Heart right ventricle (tissue), 16 donors: Measurements from ENCODE around the gene NUP214. TPM values are rescaled to one million over a fixed set of nuclear protein-coding genes. Genes with fewer than 3 reads are reported as not detected.
"Not testable (repeated sequence)": the region's sequence is repeated elsewhere in the genome, so short reads cannot be mapped to it uniquely, and the experiment has no call there.

Experiments
- ATAC-seq, 8 donors: fragments of 200-7000 bp; cut with Tn5 transposase; one replicate each; pipeline ENCODE4 v1.9.1; 2020; ENCODE audit warnings: mild to moderate bottlenecking in 8 of 8, moderate library complexity in 8 of 8, moderate number of reproducible peaks in 1 of 8
- DNase-seq, 2 donors: peaks; one replicate each; pipeline ENCODE4 v3.0.0-alpha.2; 2020
- H3K27ac ChIP-seq, 10 donors: fragments of 200-600 bp; sonication (generic) in 2 of 10; one replicate each; pipeline versions ENCODE4 v1.5.0 to v1.8.0; 2020 to 2022; ENCODE audit warnings: mild to moderate bottlenecking in 3 of 10
- H3K27me3 ChIP-seq, 7 donors: fragments of 200-600 bp; one replicate each; pipeline ENCODE4 v1.8.0; 2021 to 2022; ENCODE audit warnings: mild to moderate bottlenecking in 2 of 7
- H3K36me3 ChIP-seq, 9 donors: fragments of 200-600 bp; sonication (generic) in 1 of 9; one replicate each; pipeline versions ENCODE4 v1.5.0 to v1.8.0; 2020 to 2022; ENCODE audit warnings: mild to moderate bottlenecking in 2 of 9
- H3K4me1 ChIP-seq, 9 donors: fragments of 200-600 bp; sonication (generic) in 1 of 9; one replicate each; pipeline versions ENCODE4 v1.5.0 to v1.8.0; 2020 to 2022; ENCODE audit warnings: mild to moderate bottlenecking in 4 of 9
- H3K4me3 ChIP-seq, 10 donors: fragments of 200-600 bp; sonication (generic) in 2 of 10; one replicate each; pipeline versions ENCODE4 v1.5.0 to v1.8.0; 2020 to 2022; ENCODE audit warnings: mild to moderate bottlenecking in 7 of 10, moderate library complexity in 2 of 10
- H3K9me3 ChIP-seq, 11 donors: fragments of 200-600 bp in 10 of 11; sonication (generic) in 2 of 11; one replicate each; pipeline versions ENCODE4 v1.5.0 to v1.8.0; 2013 to 2022; ENCODE audit warnings: mild to moderate bottlenecking in 2 of 11, control low read depth in 1 of 11, moderate library complexity in 1 of 11
- WGBS, 2 donors: extraction: QIAGEN DNeasy Blood & Tissue Kit; methylation state at CpG; one replicate each; pipeline ENCODE4 v1.1.7; 2013; ENCODE audit warnings: inconsistent platforms in 1 of 2; 5-methylcytosine and 5-hydroxymethylcytosine counted together
- intact Hi-C, 10 donors: fragments of 100-400 bp; cut with DNase I; formaldehyde crosslinking; loops; one replicate each; pipeline versions ENCODE4 v1.11.1 to v1.14.2; 2022
- polyA plus RNA-seq, 2 donors: library from polyadenylated mRNA; stranded (reverse); fragments of 200-250 nt; gene quantifications; one replicate each; pipeline ENCODE4 v1.2.3, GENCODE V29; 2013
- total RNA-seq, 10 donors: library from RNA; stranded (reverse); fragmentation: NEBNext Ultra II Directional in 3 of 10; extraction: Animal tissue kit (Norgen Biotek cat#: 25700) in 3 of 10; gene quantifications; one replicate each; pipeline versions ENCODE4 v1.2.1 to v1.2.4, GENCODE V29; 2021 to 2023
- TF ChIP-seq, protein P1 (sequence below), 9 donors: fragments of 200-600 bp; sonication (generic) in 2 of 9; IDR thresholded peaks; one replicate each; pipeline versions ENCODE4 v1.5.0 to v1.8.0; 2021 to 2022; ENCODE audit warnings: antibody characterized with exemption in 9 of 9, mild to moderate bottlenecking in 5 of 9, moderate library complexity in 1 of 9
- donor health status: Arrhythmogenic right ventricular cardiomyopathy.
- donor health status: ischemic (EF 13 %, LVEDD 7.1; RV severe dilation, severe dysfunction).
- donor health status: healthy with polysubstance abuse.
- donor health status: DM: no; HTN: yes; CAD: no.
- donor health status: DM: no; HTN: no; CAD: no.
- donor health status: ischemic (EF 25% LVEDD 6.9; RV normal size, moderate dysfunction).
- donor health status: ischemic (EF 25% LVEDD 5.7; RV mildly dilated, moderate dysfunction).
- donor health status: healthy.
- donor health status: DM: yes; HTN: yes; CAD: no.
- donor health status: Ischemic cardiomyopathy.
- donor health status: ischemic (EF 35%, LVEDD 5.7; RV mildly dilated, moderate dysfunction).
- donor health status: nonischemic (EF 11% LVEDD 7.7; RV severe dilation, severe dysfunction).
- donor health status: DM: yes; HTN: yes; CAD: no.
- donor health status: PGD.
- donor health status: ischemic (EF 29% LVEDD 5.4; RV normal size, mild dysfunction).
- donor health status: nonischemic (EF 23%, LVEDD 6.1; RV moderate dilation, normal function).

Gene NUP214
- total and polyA plus RNA-seq, 12 donors, result 13.8 to 27.1 (median 22.9) TPM

DNA sequence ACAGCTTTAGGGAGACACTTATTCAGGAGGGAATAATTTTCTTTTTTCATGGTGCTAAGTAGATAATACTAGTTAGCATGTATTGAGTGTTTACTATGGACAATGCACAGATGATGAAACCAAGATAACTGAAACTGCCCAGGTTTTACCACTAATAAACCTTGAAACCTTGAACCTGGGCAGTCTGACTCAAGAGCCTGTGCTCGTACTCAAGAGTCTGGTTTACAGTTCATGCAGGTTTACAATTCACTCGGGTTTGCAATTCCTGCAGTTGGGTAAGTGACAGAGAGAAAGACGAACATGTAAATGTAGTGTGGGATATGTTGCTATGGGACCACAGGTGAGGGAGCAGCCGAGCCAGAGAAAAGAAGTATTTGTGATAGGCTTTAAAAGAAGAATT lies 28.2 kb downstream of the NUP214 start:
- ATAC-seq, result no peak
- Histone ChIP-seq H3K4me3 (no peak overlapping the region), H3K36me3 (peaks cover 0 to 100% (median 77%) of the 10 kb centered on the region in 9 donors), H3K4me1 (no peaks in the 10 kb centered on the region), H3K9me3 (no peaks in the 10 kb centered on the region), H3K27me3 (no peaks in the 10 kb centered on the region), H3K27ac (no peak overlapping the region)
- DNase-seq, result no peak
- WGBS, 2 donors, result 93 to 95% methylated on average over 4 of the region's 4 CpGs
- TF ChIP-seq, protein P1, sequence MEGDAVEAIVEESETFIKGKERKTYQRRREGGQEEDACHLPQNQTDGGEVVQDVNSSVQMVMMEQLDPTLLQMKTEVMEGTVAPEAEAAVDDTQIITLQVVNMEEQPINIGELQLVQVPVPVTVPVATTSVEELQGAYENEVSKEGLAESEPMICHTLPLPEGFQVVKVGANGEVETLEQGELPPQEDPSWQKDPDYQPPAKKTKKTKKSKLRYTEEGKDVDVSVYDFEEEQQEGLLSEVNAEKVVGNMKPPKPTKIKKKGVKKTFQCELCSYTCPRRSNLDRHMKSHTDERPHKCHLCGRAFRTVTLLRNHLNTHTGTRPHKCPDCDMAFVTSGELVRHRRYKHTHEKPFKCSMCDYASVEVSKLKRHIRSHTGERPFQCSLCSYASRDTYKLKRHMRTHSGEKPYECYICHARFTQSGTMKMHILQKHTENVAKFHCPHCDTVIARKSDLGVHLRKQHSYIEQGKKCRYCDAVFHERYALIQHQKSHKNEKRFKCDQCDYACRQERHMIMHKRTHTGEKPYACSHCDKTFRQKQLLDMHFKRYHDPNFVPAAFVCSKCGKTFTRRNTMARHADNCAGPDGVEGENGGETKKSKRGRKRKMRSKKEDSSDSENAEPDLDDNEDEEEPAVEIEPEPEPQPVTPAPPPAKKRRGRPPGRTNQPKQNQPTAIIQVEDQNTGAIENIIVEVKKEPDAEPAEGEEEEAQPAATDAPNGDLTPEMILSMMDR (IDR thresholded peaks at IDR 0.05), result no peak
- intact Hi-C loops, result no loop called here

DNA sequence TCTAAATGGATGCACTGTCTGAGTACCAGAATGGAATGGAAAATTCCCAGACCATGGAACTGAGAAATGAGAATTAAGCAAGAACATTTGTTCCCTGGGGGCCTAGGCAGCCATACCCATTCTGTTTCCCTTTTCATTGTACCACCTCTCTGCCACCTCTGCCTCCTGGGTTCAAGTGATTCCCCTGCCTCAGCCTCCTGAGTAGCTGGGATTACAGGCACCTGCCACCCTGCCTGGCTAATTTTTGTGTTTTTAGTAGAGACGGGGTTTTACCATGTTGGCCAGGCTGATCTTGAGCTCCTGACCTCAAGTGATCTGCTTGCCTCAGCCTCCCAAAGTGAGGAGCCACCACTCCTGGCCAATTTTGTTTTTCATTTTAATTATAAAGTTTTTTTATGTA lies 33.3 kb downstream of the NUP214 start:
- H3K36me3 ChIP-seq, result peaks cover 0 to 100% (median 64%) of the 10 kb centered on the region in 9 donors
- H3K27me3 ChIP-seq, H3K4me3 ChIP-seq, H3K9me3 ChIP-seq, H3K4me1 ChIP-seq, intact Hi-C loops, ATAC-seq, DNase-seq, H3K27ac ChIP-seq: not testable (repeated sequence)
- 94 to 100% methylated on average over 1 of the region's 1 CpG for WGBS, 2 donors

- Histone ChIP-seq H3K36me3 (peaks cover 0 to 100% (median 58%) of the 10 kb centered on the region in 9 donors), H3K9me3 (no peaks in the 10 kb centered on the region), H3K27ac (no peak overlapping the region), H3K4me3 (no peak overlapping the region), H3K27me3 (no peaks in the 10 kb centered on the region), H3K4me1 (no peaks in the 10 kb centered on the region)
- WGBS, 2 donors, result 95 to 100% methylated on average over 1 of the region's 1 CpG
- no peak for DNase-seq
- no peak for ATAC-seq
- intact Hi-C loops, result no loop called here
- TF ChIP-seq, protein P1 (IDR thresholded peaks at IDR 0.05), result no peak
Measured at GRCh38 chr9:131160416-131161112, 35.2 kb downstream of the NUP214 start.

- ATAC-seq (no peak), DNase-seq (no peak)
- TF ChIP-seq, protein P1 (IDR thresholded peaks at IDR 0.05), result no peak
- Histone ChIP-seq H3K27ac (no peak overlapping the region), H3K9me3 (no peaks in the 10 kb centered on the region), H3K27me3 (no peaks in the 10 kb centered on the region), H3K4me3 (no peak overlapping the region), H3K36me3 (peaks cover 0 to 100% (median 58%) of the 10 kb centered on the region in 9 donors), H3K4me1 (peaks cover 0 to under 1% (median 0%) of the 10 kb centered on the region in 9 donors)
- WGBS, 2 donors, result 94 to 96% methylated on average over 6 of the region's 6 CpGs
- intact Hi-C loops, result no loop called here
Measured at GRCh38 chr9:131161585-131161984, 36.2 kb downstream of the NUP214 start.

DNA sequence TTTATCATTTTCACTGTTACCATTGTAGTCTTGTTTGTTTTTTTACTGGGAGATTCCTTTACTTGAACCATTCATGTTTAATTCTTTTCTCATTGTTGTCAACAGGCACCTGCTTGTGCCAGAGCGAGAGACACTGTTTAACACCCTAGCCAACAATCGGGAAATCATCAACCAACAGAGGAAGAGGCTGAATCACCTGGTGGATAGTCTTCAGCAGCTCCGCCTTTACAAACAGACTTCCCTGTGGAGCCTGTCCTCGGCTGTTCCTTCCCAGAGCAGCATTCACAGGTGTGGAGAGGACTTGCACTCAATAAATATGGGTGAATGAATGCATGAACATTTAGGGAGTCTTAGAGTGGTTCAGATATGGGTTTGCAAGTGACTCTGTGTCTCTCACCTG lies 37.5 kb downstream of the NUP214 start:
- WGBS, 2 donors, result 92 to 97% methylated on average over 4 of the region's 4 CpGs
- no peaks in the 10 kb centered on the region for H3K9me3 ChIP-seq
- no peak overlapping the region for H3K4me3 ChIP-seq
- H3K27ac ChIP-seq, result no peak overlapping the region
- peaks cover 0 to 98% (median 48%) of the 10 kb centered on the region in 9 donors for H3K36me3 ChIP-seq
- ATAC-seq, result no peak
- DNase-seq, result no peak
- peaks cover 0 to 12% (median 0%) of the 10 kb centered on the region in 9 donors for H3K4me1 ChIP-seq
- intact Hi-C loops, result no loop called here
- TF ChIP-seq, protein P1 (IDR thresholded peaks at IDR 0.05), result no peak
- H3K27me3 ChIP-seq, result no peaks in the 10 kb centered on the region
